ENCODE measurements around the gene U2AF1L4. TPM values are rescaled to one million over a fixed set of nuclear protein-coding genes. Genes with fewer than 3 reads are reported as not detected.
"Not testable (repeated sequence)": the region's sequence is repeated elsewhere in the genome, so short reads cannot be mapped to it uniquely, and the experiment has no call there.

Gene U2AF1L4
- total RNA-seq, 2 donors from 2014 or later, result 14.9 to 18.7 TPM

DNA sequence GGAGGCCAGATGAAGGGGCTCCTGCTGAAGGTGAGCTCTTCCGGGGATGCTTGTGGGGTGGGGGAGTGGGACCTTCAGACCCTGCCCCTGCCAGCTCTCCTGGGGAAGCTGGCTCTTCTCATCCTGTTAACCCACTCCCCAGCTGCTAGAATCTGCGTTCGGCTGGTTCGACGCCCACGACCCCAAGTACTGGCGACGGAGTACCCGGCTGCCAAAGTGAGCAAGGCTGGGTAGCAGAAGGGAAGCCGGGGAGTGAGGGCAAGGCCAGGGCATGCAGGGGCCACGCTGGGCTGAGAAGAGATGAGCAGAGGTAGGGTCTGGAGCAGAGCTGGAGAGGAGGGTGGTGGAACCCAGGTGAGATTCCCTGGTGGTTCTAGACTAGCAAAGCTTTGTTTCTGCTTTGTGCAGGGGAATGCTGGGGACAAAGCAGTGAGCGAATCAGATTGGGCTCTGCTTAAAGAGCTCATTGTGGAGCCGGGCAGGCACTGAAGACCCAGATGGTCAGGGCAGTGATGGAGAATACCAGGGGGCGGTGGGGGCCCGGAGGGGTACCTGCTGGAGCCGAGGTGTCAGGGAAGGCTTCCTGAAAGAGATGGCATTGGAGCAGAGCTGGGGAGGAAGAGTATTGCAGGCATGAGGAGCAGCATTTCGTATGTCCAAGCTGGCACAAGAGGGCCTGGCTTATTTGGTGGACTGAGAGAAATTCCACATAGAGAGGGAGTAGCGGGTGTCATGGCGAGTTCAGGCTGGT is 17.1 kb downstream of the U2AF1L4 start:
- Histone ChIP-seq H3K9me3 (no peaks in the 10 kb centered on the region), H3K27me3 (no peaks in the 10 kb centered on the region), H3K36me3 (peaks cover 42% of the 10 kb centered on the region), H3K4me1 (no peaks in the 10 kb centered on the region), H3K9ac (ENCODE audit: low read depth in 2 of 2, low read length in 2 of 2) (no peak overlapping the region), H3K4me3 (no peak overlapping the region), H3K27ac (no peak overlapping the region)
- intact Hi-C loops (cut with DNase I), result no loop called here
- DNase-seq, result no peak
- TF ChIP-seq, protein P1, sequence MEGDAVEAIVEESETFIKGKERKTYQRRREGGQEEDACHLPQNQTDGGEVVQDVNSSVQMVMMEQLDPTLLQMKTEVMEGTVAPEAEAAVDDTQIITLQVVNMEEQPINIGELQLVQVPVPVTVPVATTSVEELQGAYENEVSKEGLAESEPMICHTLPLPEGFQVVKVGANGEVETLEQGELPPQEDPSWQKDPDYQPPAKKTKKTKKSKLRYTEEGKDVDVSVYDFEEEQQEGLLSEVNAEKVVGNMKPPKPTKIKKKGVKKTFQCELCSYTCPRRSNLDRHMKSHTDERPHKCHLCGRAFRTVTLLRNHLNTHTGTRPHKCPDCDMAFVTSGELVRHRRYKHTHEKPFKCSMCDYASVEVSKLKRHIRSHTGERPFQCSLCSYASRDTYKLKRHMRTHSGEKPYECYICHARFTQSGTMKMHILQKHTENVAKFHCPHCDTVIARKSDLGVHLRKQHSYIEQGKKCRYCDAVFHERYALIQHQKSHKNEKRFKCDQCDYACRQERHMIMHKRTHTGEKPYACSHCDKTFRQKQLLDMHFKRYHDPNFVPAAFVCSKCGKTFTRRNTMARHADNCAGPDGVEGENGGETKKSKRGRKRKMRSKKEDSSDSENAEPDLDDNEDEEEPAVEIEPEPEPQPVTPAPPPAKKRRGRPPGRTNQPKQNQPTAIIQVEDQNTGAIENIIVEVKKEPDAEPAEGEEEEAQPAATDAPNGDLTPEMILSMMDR (IDR thresholded peaks at IDR 0.05), result no peak

DNA sequence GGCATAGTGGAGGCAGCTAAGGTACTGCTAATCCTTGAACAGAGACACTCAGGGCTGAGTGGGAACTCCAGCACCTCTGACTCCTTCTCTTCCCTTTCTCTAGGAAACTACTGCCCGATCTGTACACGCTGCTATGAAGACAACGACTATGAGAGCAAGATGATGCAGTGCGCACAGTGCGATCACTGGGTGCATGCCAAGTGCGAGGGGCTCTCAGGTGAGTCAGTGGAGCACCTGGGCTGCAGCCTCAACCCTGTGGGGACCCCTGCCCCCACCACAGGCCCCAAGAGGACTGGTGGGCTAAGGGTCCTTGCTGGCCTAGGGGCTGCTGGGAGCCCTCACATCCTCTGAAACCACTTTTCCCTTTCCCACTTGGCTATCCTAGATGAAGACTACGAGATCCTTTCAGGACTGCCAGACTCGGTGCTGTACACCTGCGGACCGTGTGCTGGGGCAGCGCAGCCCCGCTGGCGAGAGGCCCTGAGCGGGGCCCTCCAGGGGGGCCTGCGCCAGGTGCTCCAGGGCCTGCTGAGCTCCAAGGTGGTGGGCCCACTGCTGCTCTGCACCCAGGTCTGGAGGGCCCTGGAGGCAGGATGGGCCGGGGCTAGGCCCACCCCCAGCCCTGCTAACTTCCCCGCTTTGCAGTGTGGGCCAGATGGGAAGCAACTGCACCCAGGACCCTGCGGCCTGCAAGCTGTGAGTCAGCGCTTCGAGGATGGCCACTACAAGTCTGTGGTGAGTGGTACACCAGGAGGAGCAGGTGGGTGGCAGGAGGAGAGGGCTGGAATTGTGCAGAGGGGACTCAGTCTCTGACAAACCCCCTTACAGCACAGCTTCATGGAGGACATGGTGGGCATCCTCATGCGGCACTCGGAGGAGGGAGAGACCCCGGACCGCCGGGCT is 17.9 kb downstream of the U2AF1L4 start:
- no peak for DNase-seq

DNA sequence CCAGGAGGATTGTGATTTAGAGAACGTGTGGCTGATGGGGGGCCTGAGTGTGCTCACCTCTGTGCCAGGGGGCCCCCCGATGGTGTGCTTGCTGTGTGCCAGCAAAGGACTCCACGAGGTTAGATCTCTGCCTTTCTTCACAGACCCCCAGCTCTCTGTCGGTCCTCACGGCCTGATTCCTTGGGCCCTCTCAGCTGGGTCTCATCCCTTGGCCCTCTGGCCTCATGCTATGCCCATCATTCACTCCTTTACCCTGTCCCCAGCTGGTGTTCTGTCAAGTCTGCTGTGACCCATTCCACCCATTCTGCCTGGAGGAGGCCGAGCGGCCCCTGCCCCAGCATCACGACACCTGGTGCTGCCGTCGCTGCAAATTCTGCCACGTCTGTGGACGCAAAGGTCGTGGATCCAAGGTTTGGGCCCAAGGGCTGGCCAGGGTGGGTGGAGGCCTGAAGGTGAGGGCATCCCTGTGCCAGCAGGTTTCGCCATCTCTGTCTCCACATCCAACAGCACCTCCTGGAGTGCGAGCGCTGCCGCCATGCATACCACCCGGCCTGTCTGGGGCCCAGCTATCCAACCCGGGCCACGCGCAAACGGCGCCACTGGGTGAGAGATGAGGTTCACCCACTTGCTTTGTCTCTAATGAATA is 19.9 kb downstream of the U2AF1L4 start:
- DNase-seq, result no peak
- H3K27me3 ChIP-seq, result no peaks in the 10 kb centered on the region
- H3K4me1 ChIP-seq, result no peaks in the 10 kb centered on the region
- no peak overlapping the region for H3K9ac ChIP-seq (ENCODE audit: low read depth in 2 of 2, low read length in 2 of 2)
- intact Hi-C loops (cut with DNase I), result no loop called here
- no peak overlapping the region for H3K27ac ChIP-seq
- peaks cover 46% of the 10 kb centered on the region for H3K36me3 ChIP-seq
- no peak overlapping the region for H3K4me3 ChIP-seq
- H3K9me3 ChIP-seq, result no peaks in the 10 kb centered on the region
- TF ChIP-seq, protein P1 (IDR thresholded peaks at IDR 0.05), result no peak

More for the DNA sequence above, 17.9 kb downstream of the U2AF1L4 start:
- H3K9ac ChIP-seq (ENCODE audit: low read depth in 2 of 2, low read length in 2 of 2), result no peak overlapping the region
- no peaks in the 10 kb centered on the region for H3K27me3 ChIP-seq
- H3K4me3 ChIP-seq, result no peak overlapping the region
- no peaks in the 10 kb centered on the region for H3K9me3 ChIP-seq
- H3K4me1 ChIP-seq, result no peaks in the 10 kb centered on the region
- H3K27ac ChIP-seq, result no peak overlapping the region
- intact Hi-C loops (cut with DNase I), result no loop called here
- TF ChIP-seq, protein P1 (IDR thresholded peaks at IDR 0.05), result no peak
- H3K36me3 ChIP-seq, result peaks cover 49% of the 10 kb centered on the region

DNA sequence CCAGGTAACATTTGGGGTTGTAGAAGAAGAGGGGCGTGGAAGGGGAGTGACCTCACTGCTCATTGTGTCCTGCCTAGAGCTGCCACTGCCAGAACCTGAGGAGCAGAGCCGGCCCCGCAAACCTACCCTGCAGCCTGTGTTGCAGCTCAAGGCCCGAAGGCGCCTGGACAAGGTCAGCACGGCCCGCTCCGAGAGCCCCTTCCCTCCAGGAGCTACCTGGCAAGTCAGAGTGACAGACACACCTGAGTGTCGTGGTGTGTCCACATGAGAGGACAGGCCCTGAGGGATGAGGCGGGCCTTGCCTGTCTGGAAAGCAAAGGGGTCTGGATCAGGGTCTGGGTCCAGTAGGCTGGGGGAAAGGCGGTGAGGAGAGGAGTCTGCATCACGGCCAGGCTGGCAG is 20.7 kb downstream of the U2AF1L4 start:
- H3K36me3 ChIP-seq, result peaks cover 46% of the 10 kb centered on the region
- H3K27me3 ChIP-seq, result no peaks in the 10 kb centered on the region
- no peaks in the 10 kb centered on the region for H3K9me3 ChIP-seq
- DNase-seq, result no peak
- H3K4me3 ChIP-seq, result no peak overlapping the region
- intact Hi-C loops (cut with DNase I), result no loop called here
- no peak overlapping the region for H3K27ac ChIP-seq
- peaks cover 3% of the 10 kb centered on the region for H3K4me1 ChIP-seq
- TF ChIP-seq, protein P1 (IDR thresholded peaks at IDR 0.05), result no peak
- H3K9ac ChIP-seq (ENCODE audit: low read depth in 2 of 2, low read length in 2 of 2), result no peak overlapping the region

DNA sequence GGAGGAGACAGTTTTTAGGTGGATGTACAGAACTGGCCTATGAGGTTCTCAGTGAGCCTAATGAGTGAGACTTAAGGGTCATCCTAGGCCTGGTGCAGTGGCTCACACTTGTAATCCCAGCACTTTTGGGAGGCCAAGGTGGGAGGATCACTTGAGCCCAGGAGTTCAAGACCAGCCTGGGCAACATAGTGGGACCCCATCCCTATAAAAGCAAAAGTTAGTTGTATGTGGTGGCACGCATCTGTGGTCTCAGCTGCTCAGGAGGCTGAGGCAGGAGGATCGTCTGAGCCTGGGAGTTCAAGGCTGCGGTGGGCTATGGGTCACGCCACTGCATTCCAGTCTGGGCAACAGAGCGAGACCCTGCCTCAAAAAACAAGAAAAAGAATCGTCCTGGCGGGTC is 21.1 kb downstream of the U2AF1L4 start:
- H3K27ac ChIP-seq; H3K9ac ChIP-seq (ENCODE audit: low read depth in 2 of 2, low read length in 2 of 2); H3K4me3 ChIP-seq; intact Hi-C loops (cut with DNase I); H3K4me1 ChIP-seq; DNase-seq; H3K27me3 ChIP-seq; H3K9me3 ChIP-seq: not testable (repeated sequence)
- peaks cover 43% of the 10 kb centered on the region for H3K36me3 ChIP-seq
